K562 treated with DMSO at 1 percent for 48 hours (cell line): ENCODE results near the gene BTBD1. TPM values are rescaled to one million over a fixed set of nuclear protein-coding genes. Genes with fewer than 3 reads are reported as not detected.

Experiments
- total RNA-seq: library from RNA; unstranded; fragments of 300-600 nt; gene quantifications from 2 replicates; pipeline ENCODE4 v1.2.3, GENCODE V29; 2022; ENCODE audit warnings: low replicate concordance; ENCODE audit errors: extremely low read depth

The BTBD1 gene
- total RNA-seq, result not detected in 2 replicates

GRCh38 chr15:83066734-83067637 lies at the start of gene BTBD1:
Gene BTBD1 (minus strand): TSS chr15:83067252. CDS start chr15:83067151, 101 bp downstream.

GRCh38 chr15:83106994-83107840 lies 40.2 kb upstream of the BTBD1 start, which contains the start of gene TM6SF1:
Gene TM6SF1 (plus strand): TSS chr15:83107645. CDS start chr15:83107681, 36 bp downstream.

GRCh38 chr15:83011271-83012075 lies 55.6 kb downstream of the BTBD1 start, which contains the start of gene C15orf40:
Gene C15orf40 (minus strand): TSS chr15:83011639. CDS start chr15:83011607, 32 bp downstream.

GRCh38 chr15:82985688-82986441 lies 81.2 kb downstream of the BTBD1 start, which contains the start of gene RAMAC:
Gene RAMAC (plus strand): TSS chr15:82986210. CDS start chr15:82989019, 2,809 bp downstream.

Other genes starting within 250 kb of the BTBD1 start
- gene HOMER2, start 114.5 kb downstream of the BTBD1 start, total RNA-seq, result not detected in 2 replicates
- not detected in 2 replicates for gene RAMAC, start 81.0 kb downstream of the BTBD1 start, total RNA-seq
- not detected in 2 replicates for gene C15orf40, start 55.6 kb downstream of the BTBD1 start, total RNA-seq
- not detected in 2 replicates for gene TM6SF1, start 40.4 kb upstream of the BTBD1 start, total RNA-seq
- gene HDGFL3, start 140.6 kb upstream of the BTBD1 start, total RNA-seq, result not detected in 2 replicates
- gene BNC1, start 217.4 kb upstream of the BTBD1 start, total RNA-seq, result not detected in 2 replicates